B cell (primary cell): ENCODE data around the gene TBC1D2. TPM values are rescaled to one million over a fixed set of nuclear protein-coding genes. Genes with fewer than 3 reads are reported as not detected.

Experiments used
- ATAC-seq: fragments of 200-7000 bp; cut with Tn5 transposase; one replicate; pipeline ENCODE4 v1.10.0; 2021; ENCODE audit warnings: low read depth, mild to moderate bottlenecking, moderate number of reproducible peaks, moderate library complexity
- CTCF ChIA-PET: fragments of 350-600 bp; sonication (Branson Sonifier 250); formaldehyde crosslinking; loops from one replicate; lab custom pipeline; 2021; ENCODE audit warnings: antibody characterized with exemption, inconsistent platforms; lab: Charles Lee
- POLR2A ChIA-PET: fragments of 350-600 bp; sonication (Branson Sonifier 250); formaldehyde crosslinking; loops from one replicate; lab custom pipeline; 2021; ENCODE audit warnings: antibody characterized with exemption; lab: Charles Lee
- DNase-seq: peaks from one replicate; pipeline ENCODE4 v3.0.0; 2013
- H2AFZ ChIP-seq: 2 replicates; pipeline ENCODE4 v1.6.1; 2012; ENCODE audit warnings: mild to moderate bottlenecking, low read depth, low read length; ENCODE audit not compliant: insufficient read depth, poor library complexity, severe bottlenecking
- H3K27ac ChIP-seq, 2 donors: 1 replicate in 1 of 2; 2 replicates in 1 of 2; pipeline ENCODE4 v1.5.1; 2012 to 2013; ENCODE audit warnings: low read length in 2 of 2, mild to moderate bottlenecking in 2 of 2, moderate library complexity in 1 of 2
- H3K27me3 ChIP-seq, 4 experiments: fragments of 200-600 bp in 1 of 4; sonication (generic) in 1 of 4; replicated peaks in 1 of 4; 1 replicate in 2 of 4; 2 replicates in 2 of 4; pipeline versions ENCODE4 v1.6.1 to v1.7.0; 2013 to 2016; ENCODE audit warnings: low read length in 3 of 4, mild to moderate bottlenecking in 2 of 4, mixed read lengths in 1 of 4, moderate library complexity in 1 of 4; ENCODE audit not compliant: insufficient read depth in 4 of 4, control insufficient read depth in 3 of 4; ENCODE audit errors: control extremely low read depth in 1 of 4
- H3K36me3 ChIP-seq, 2 experiments: replicated peaks in 1 of 2; 1 replicate in 1 of 2; 2 replicates in 1 of 2; pipeline versions ENCODE4 v1.6.1 to v1.7.1; 2013; ENCODE audit warnings: low read length in 1 of 2; ENCODE audit not compliant: insufficient read depth in 2 of 2, control insufficient read depth in 1 of 2; ENCODE audit errors: control extremely low read depth in 1 of 2, extremely low read depth in 1 of 2
- H3K4me1 ChIP-seq, 2 donors: fragments of 200-600 bp in 1 of 2; sonication (generic) in 1 of 2; 1 replicate in 1 of 2; 2 replicates in 1 of 2; pipeline versions ENCODE4 v1.5.1 to v1.6.1; 2013 to 2017; ENCODE audit warnings: low read length in 2 of 2; ENCODE audit not compliant: control insufficient read depth in 2 of 2, insufficient read depth in 2 of 2
- H3K4me2 ChIP-seq: replicated peaks from 2 replicates; pipeline ENCODE3; 2012; ENCODE audit warnings: mild to moderate bottlenecking, low read depth, low read length; ENCODE audit not compliant: poor library complexity, severe bottlenecking
- H3K4me3 ChIP-seq, 5 experiments: fragments of 200-600 bp in 1 of 5; sonication (generic) in 1 of 5; 1 replicate in 3 of 5; 2 replicates in 2 of 5; pipeline versions ENCODE4 v1.5.1 to v1.7.0; 2011 to 2016; ENCODE audit warnings: low read length in 4 of 5, mild to moderate bottlenecking in 4 of 5, low read depth in 2 of 5, control low read depth in 1 of 5, moderate library complexity in 1 of 5; ENCODE audit not compliant: insufficient read depth in 1 of 5; ENCODE audit errors: control extremely low read depth in 1 of 5, extremely low read depth in 1 of 5
- H3K79me2 ChIP-seq: fragments of 200-600 bp; sonication (generic); one replicate; pipeline ENCODE4 v1.6.0; 2016; ENCODE audit warnings: low read length; ENCODE audit not compliant: control insufficient read depth, insufficient read depth
- H3K9ac ChIP-seq: fragments of 200-600 bp; sonication (generic); 2 replicates; pipeline ENCODE4 v1.6.1; 2017; ENCODE audit warnings: mild to moderate bottlenecking, low read length, moderate library complexity
- H3K9me3 ChIP-seq, 3 donors: one replicate each; pipeline versions ENCODE4 v1.6.1 to v1.7.1; 2013; ENCODE audit warnings: low read length in 2 of 3; ENCODE audit not compliant: control insufficient read depth in 2 of 3, insufficient read depth in 1 of 3; ENCODE audit errors: control extremely low read depth in 1 of 3
- H4K20me1 ChIP-seq: 2 replicates; pipeline ENCODE4 v1.6.0; 2012; ENCODE audit warnings: mild to moderate bottlenecking, low read length; ENCODE audit not compliant: insufficient read depth, control insufficient read depth, poor library complexity, severe bottlenecking
- H3K27ac Mint-ChIP-seq: one replicate; pipeline ENCODE4 v1.8.0; 2021; ENCODE audit warnings: mixed read lengths
- H3K27me3 Mint-ChIP-seq: one replicate; pipeline ENCODE4 v1.8.0; 2021; ENCODE audit warnings: mixed read lengths
- H3K4me1 Mint-ChIP-seq: one replicate; pipeline ENCODE4 v1.8.0; 2021; ENCODE audit warnings: mixed read lengths
- H3K4me3 Mint-ChIP-seq: one replicate; pipeline ENCODE4 v1.8.0; 2021; ENCODE audit warnings: mixed read lengths
- H3K9me3 Mint-ChIP-seq: one replicate; pipeline ENCODE4 v1.8.0; 2022; ENCODE audit warnings: mixed read lengths; ENCODE audit not compliant: insufficient read depth
- CTCF ChIP-seq: fragments of 200-600 bp; IDR thresholded peaks from one replicate; pipeline ENCODE4 v1.8.0; 2022; ENCODE audit warnings: antibody characterized with exemption, mild to moderate bottlenecking
- EZH2 ChIP-seq: IDR thresholded peaks from 2 replicates; pipeline ENCODE4 v1.6.1; 2012; ENCODE audit warnings: borderline replicate concordance, low read depth, mild to moderate bottlenecking, moderate library complexity, low read length; ENCODE audit not compliant: insufficient read depth, poor library complexity, severe bottlenecking
- WGBS: methylation state at CpG from one replicate; pipeline ENCODE4 v1.1.5; 2013; ENCODE audit warnings: missing lambda C conversion rate; ENCODE audit not compliant: insufficient coverage; 5-methylcytosine and 5-hydroxymethylcytosine counted together
- intact Hi-C: fragments of 100-400 bp; cut with micrococcal nuclease; formaldehyde crosslinking; loops from one replicate; pipeline ENCODE4 v1.10.0; 2022
- polyA plus RNA-seq: library from polyadenylated mRNA; depleted of rRNA; stranded (reverse); fragments of >200 nt; gene quantifications from 2 replicates; pipeline ENCODE4 v1.2.3, GENCODE V29; 2012
- total RNA-seq, 2 donors: library from RNA; stranded (reverse); fragments of 120-200 nt in 1 of 2; gene quantifications; 1 replicate in 1 of 2; 2 replicates in 1 of 2; pipeline versions ENCODE4 v1.2.3 to v1.2.4, GENCODE V29; 2013 to 2022

Gene TBC1D2
- total and polyA plus RNA-seq, 2 donors (not counting 1 experiment from before 2014, with no cell fraction given): 5.0 to 5.3 TPM

GRCh38 chr9:98280162-98280561, 24.7 kb upstream of the TBC1D2 start:
- no peak for ATAC-seq
- no peaks in the 10 kb centered on the region for H3K9me3 ChIP-seq
- no peaks in the 10 kb centered on the region for H3K79me2 ChIP-seq
- no peak for DNase-seq
- WGBS: 82% methylated on average over 2 of the region's 2 CpGs
- H4K20me1 ChIP-seq: no peaks in the 10 kb centered on the region
- Mint-ChIP-seq H3K27ac (no peak overlapping the region), H3K4me1 (no peaks in the 10 kb centered on the region), H3K9me3 (no peaks in the 10 kb centered on the region), H3K27me3 (peaks cover 32% of the 10 kb centered on the region), H3K4me3 (no peak overlapping the region)
- POLR2A ChIA-PET: no interaction called here
- H2AFZ ChIP-seq: no peak overlapping the region
- no peak overlapping the region for H3K27ac ChIP-seq
- H3K4me2 ChIP-seq: no peak overlapping the region
- H3K4me1 ChIP-seq: no peaks in the 10 kb centered on the region
- intact Hi-C loops: no loop called here
- H3K9ac ChIP-seq: no peak overlapping the region
- H3K36me3 ChIP-seq: no peaks in the 10 kb centered on the region
- H3K4me3 ChIP-seq: no peak overlapping the region
- CTCF ChIA-PET: no interaction called here
- peaks cover 0 to 9% (median 5%) of the 10 kb centered on the region in 4 experiments for H3K27me3 ChIP-seq
- TF ChIP-seq CTCF (no peak), EZH2 (no peak)

DNA sequence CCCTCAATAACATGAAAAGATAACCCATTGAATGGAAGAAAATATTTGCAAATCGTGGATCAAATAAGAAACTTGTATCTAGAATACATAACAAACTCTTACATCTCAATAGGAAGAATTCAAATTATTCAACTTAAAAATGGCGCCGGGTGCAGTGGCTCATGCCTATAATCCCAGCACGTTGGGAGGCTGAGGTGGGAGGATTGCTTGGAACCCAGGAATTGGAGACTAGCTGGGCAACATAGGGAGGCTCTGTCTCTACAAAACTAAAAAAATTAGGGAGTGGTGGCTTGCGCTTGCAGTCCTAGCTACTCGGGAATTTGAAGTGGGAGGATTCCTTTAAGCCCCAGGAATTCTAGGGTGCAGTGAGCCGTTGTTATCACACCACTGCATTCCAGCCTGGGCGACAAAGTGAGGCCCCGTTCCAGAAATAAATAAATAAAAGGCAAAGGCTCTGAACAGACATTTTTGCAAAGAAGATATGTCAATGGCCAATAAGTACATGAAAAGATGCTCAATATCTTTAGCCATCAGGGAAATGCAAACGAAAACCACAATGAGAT, 21.5 kb upstream of the TBC1D2 start:
- Mint-ChIP-seq H3K9me3 (no peaks in the 10 kb centered on the region), H3K27ac (no peak overlapping the region), H3K4me3 (no peak overlapping the region), H3K4me1 (no peaks in the 10 kb centered on the region), H3K27me3 (peaks cover 46% of the 10 kb centered on the region)
- H3K9ac ChIP-seq: no peak overlapping the region
- no peaks in the 10 kb centered on the region for H3K36me3 ChIP-seq
- ChIA-PET CTCF (interaction anchor here (1.2 to 1.3 kb wide), 2 partner anchors 14 to 37 kb away, joined by 3 read pairs; no protein-coding TSS in a partner anchor), POLR2A (no interaction called here)
- no peak overlapping the region for H2AFZ ChIP-seq
- intact Hi-C loops: no loop called here
- 92% methylated on average over 6 of the region's 10 CpGs for WGBS
- no peak overlapping the region for H3K4me2 ChIP-seq
- H3K79me2 ChIP-seq: no peaks in the 10 kb centered on the region
- no peak overlapping the region for H3K4me3 ChIP-seq
- TF ChIP-seq CTCF (no peak), EZH2 (no peak)
- H3K27me3 ChIP-seq: peaks cover 0 to 10% (median 8%) of the 10 kb centered on the region in 4 experiments
- H3K9me3 ChIP-seq: no peaks in the 10 kb centered on the region
- H4K20me1 ChIP-seq: no peaks in the 10 kb centered on the region
- no peak for ATAC-seq
- no peaks in the 10 kb centered on the region for H3K4me1 ChIP-seq
- H3K27ac ChIP-seq: no peak overlapping the region
- no peak for DNase-seq
